B cell (primary cell): ENCODE data around the gene GABRD. TPM values are rescaled to one million over a fixed set of nuclear protein-coding genes. Genes with fewer than 3 reads are reported as not detected.

Experiments
- ATAC-seq: fragments of 200-7000 bp; cut with Tn5 transposase; one replicate; pipeline ENCODE4 v1.10.0; 2021; ENCODE audit warnings: low read depth, mild to moderate bottlenecking, moderate number of reproducible peaks, moderate library complexity
- CTCF ChIA-PET: fragments of 350-600 bp; sonication (Branson Sonifier 250); formaldehyde crosslinking; loops from one replicate; lab custom pipeline; 2021; ENCODE audit warnings: antibody characterized with exemption, inconsistent platforms; lab: Charles Lee
- POLR2A ChIA-PET: fragments of 350-600 bp; sonication (Branson Sonifier 250); formaldehyde crosslinking; loops from one replicate; lab custom pipeline; 2021; ENCODE audit warnings: antibody characterized with exemption; lab: Charles Lee
- DNase-seq: peaks from one replicate; pipeline ENCODE4 v3.0.0; 2013
- H2AFZ ChIP-seq: 2 replicates; pipeline ENCODE4 v1.6.1; 2012; ENCODE audit warnings: mild to moderate bottlenecking, low read depth, low read length; ENCODE audit not compliant: insufficient read depth, poor library complexity, severe bottlenecking
- H3K27ac ChIP-seq, 2 donors: 1 replicate in 1 of 2; 2 replicates in 1 of 2; pipeline ENCODE4 v1.5.1; 2012 to 2013; ENCODE audit warnings: low read length in 2 of 2, mild to moderate bottlenecking in 2 of 2, moderate library complexity in 1 of 2
- H3K27me3 ChIP-seq, 4 experiments: fragments of 200-600 bp in 1 of 4; sonication (generic) in 1 of 4; replicated peaks in 1 of 4; 1 replicate in 2 of 4; 2 replicates in 2 of 4; pipeline versions ENCODE4 v1.6.1 to v1.7.0; 2013 to 2016; ENCODE audit warnings: low read length in 3 of 4, mild to moderate bottlenecking in 2 of 4, mixed read lengths in 1 of 4, moderate library complexity in 1 of 4; ENCODE audit not compliant: insufficient read depth in 4 of 4, control insufficient read depth in 3 of 4; ENCODE audit errors: control extremely low read depth in 1 of 4
- H3K36me3 ChIP-seq, 2 experiments: replicated peaks in 1 of 2; 1 replicate in 1 of 2; 2 replicates in 1 of 2; pipeline versions ENCODE4 v1.6.1 to v1.7.1; 2013; ENCODE audit warnings: low read length in 1 of 2; ENCODE audit not compliant: insufficient read depth in 2 of 2, control insufficient read depth in 1 of 2; ENCODE audit errors: control extremely low read depth in 1 of 2, extremely low read depth in 1 of 2
- H3K4me1 ChIP-seq, 2 donors: fragments of 200-600 bp in 1 of 2; sonication (generic) in 1 of 2; 1 replicate in 1 of 2; 2 replicates in 1 of 2; pipeline versions ENCODE4 v1.5.1 to v1.6.1; 2013 to 2017; ENCODE audit warnings: low read length in 2 of 2; ENCODE audit not compliant: control insufficient read depth in 2 of 2, insufficient read depth in 2 of 2
- H3K4me2 ChIP-seq: replicated peaks from 2 replicates; pipeline ENCODE3; 2012; ENCODE audit warnings: mild to moderate bottlenecking, low read depth, low read length; ENCODE audit not compliant: poor library complexity, severe bottlenecking
- H3K4me3 ChIP-seq, 5 experiments: fragments of 200-600 bp in 1 of 5; sonication (generic) in 1 of 5; 1 replicate in 3 of 5; 2 replicates in 2 of 5; pipeline versions ENCODE4 v1.5.1 to v1.7.0; 2011 to 2016; ENCODE audit warnings: low read length in 4 of 5, mild to moderate bottlenecking in 4 of 5, low read depth in 2 of 5, control low read depth in 1 of 5, moderate library complexity in 1 of 5; ENCODE audit not compliant: insufficient read depth in 1 of 5; ENCODE audit errors: control extremely low read depth in 1 of 5, extremely low read depth in 1 of 5
- H3K79me2 ChIP-seq: fragments of 200-600 bp; sonication (generic); one replicate; pipeline ENCODE4 v1.6.0; 2016; ENCODE audit warnings: low read length; ENCODE audit not compliant: control insufficient read depth, insufficient read depth
- H3K9ac ChIP-seq: fragments of 200-600 bp; sonication (generic); 2 replicates; pipeline ENCODE4 v1.6.1; 2017; ENCODE audit warnings: mild to moderate bottlenecking, low read length, moderate library complexity
- H3K9me3 ChIP-seq, 3 donors: one replicate each; pipeline versions ENCODE4 v1.6.1 to v1.7.1; 2013; ENCODE audit warnings: low read length in 2 of 3; ENCODE audit not compliant: control insufficient read depth in 2 of 3, insufficient read depth in 1 of 3; ENCODE audit errors: control extremely low read depth in 1 of 3
- H4K20me1 ChIP-seq: 2 replicates; pipeline ENCODE4 v1.6.0; 2012; ENCODE audit warnings: mild to moderate bottlenecking, low read length; ENCODE audit not compliant: insufficient read depth, control insufficient read depth, poor library complexity, severe bottlenecking
- H3K27ac Mint-ChIP-seq: one replicate; pipeline ENCODE4 v1.8.0; 2021; ENCODE audit warnings: mixed read lengths
- H3K27me3 Mint-ChIP-seq: one replicate; pipeline ENCODE4 v1.8.0; 2021; ENCODE audit warnings: mixed read lengths
- H3K4me1 Mint-ChIP-seq: one replicate; pipeline ENCODE4 v1.8.0; 2021; ENCODE audit warnings: mixed read lengths
- H3K4me3 Mint-ChIP-seq: one replicate; pipeline ENCODE4 v1.8.0; 2021; ENCODE audit warnings: mixed read lengths
- H3K9me3 Mint-ChIP-seq: one replicate; pipeline ENCODE4 v1.8.0; 2022; ENCODE audit warnings: mixed read lengths; ENCODE audit not compliant: insufficient read depth
- EZH2 ChIP-seq: IDR thresholded peaks from 2 replicates; pipeline ENCODE4 v1.6.1; 2012; ENCODE audit warnings: borderline replicate concordance, low read depth, mild to moderate bottlenecking, moderate library complexity, low read length; ENCODE audit not compliant: insufficient read depth, poor library complexity, severe bottlenecking
- WGBS: methylation state at CpG from one replicate; pipeline ENCODE4 v1.1.5; 2013; ENCODE audit warnings: missing lambda C conversion rate; ENCODE audit not compliant: insufficient coverage; 5-methylcytosine and 5-hydroxymethylcytosine counted together
- intact Hi-C: fragments of 100-400 bp; cut with micrococcal nuclease; formaldehyde crosslinking; loops from one replicate; pipeline ENCODE4 v1.10.0; 2022
- polyA plus RNA-seq: library from polyadenylated mRNA; depleted of rRNA; stranded (reverse); fragments of >200 nt; gene quantifications from 2 replicates; pipeline ENCODE4 v1.2.3, GENCODE V29; 2012
- total RNA-seq, 2 donors: library from RNA; stranded (reverse); fragments of 120-200 nt in 1 of 2; gene quantifications; 1 replicate in 1 of 2; 2 replicates in 1 of 2; pipeline versions ENCODE4 v1.2.3 to v1.2.4, GENCODE V29; 2013 to 2022
- TF ChIP-seq, protein P1 (sequence below): fragments of 200-600 bp; IDR thresholded peaks from one replicate; pipeline ENCODE4 v1.8.0; 2022; ENCODE audit warnings: antibody characterized with exemption, mild to moderate bottlenecking

The GABRD gene
- total and polyA plus RNA-seq, 2 donors (not counting 1 experiment from before 2014, with no cell fraction given), result not detected

DNA sequence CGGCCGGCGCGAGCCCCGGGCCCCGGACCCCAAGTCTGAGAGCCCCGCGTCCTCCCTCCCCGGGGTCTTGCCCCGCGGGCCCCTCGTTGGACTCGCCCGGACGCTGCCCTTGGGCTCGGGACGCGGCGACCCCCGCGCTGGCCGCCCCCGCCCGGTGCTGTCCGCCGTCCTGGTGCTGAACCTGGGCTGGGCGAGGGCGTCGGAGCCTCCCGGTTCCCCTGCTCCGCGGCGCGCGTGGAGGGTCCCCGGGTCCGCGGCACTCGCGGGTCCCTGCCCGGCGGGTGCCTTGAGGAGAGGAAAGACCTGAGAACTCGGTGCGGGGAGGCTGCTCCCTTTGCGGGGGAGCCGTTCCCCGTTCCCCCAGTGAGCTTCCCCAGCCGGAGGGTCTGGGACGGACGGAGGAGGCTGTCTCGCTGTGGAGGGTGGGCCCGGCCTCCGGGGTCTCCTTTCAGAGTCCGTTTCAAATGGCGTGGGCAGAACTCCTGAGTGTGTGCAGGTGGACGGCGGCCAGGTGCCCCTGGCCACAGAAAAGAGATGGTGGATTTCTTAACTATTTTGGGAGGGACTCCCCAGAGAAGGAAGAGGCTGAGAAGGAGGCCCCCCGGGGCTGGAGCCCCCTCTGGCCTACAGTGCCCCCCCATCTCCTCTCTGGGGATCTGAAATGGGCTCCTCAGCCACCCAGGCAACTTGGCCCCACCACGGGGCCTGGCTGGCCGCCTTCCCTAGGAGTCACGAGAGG is 595 bp downstream of the GABRD start:
- POLR2A ChIA-PET, result no interaction called here
- no peaks in the 10 kb centered on the region for H4K20me1 ChIP-seq
- CTCF ChIA-PET, result no interaction called here
- no peak overlapping the region for H2AFZ ChIP-seq
- no peaks in the 10 kb centered on the region for H3K9me3 Mint-ChIP-seq
- H3K27ac Mint-ChIP-seq, result no peak overlapping the region
- peaks cover 67% of the 10 kb centered on the region for H3K27me3 Mint-ChIP-seq
- H3K4me1 ChIP-seq, result peaks cover 7 to 16% of the 10 kb centered on the region in 2 donors
- H3K79me2 ChIP-seq, result no peaks in the 10 kb centered on the region
- no peak overlapping the region for H3K27ac ChIP-seq
- H3K4me3 Mint-ChIP-seq, result peak overlapping the region; percentile 34
- peaks cover 0 to 4% (median 0%) of the 10 kb centered on the region in 3 donors for H3K9me3 ChIP-seq
- intact Hi-C loops, result no loop called here
- ATAC-seq (peak; percentile 17), DNase-seq (no peak)
- H3K4me1 Mint-ChIP-seq, result peaks cover 7% of the 10 kb centered on the region
- H3K4me2 ChIP-seq, result peak overlapping the region; percentile 59
- no peaks in the 10 kb centered on the region for H3K36me3 ChIP-seq
- no peak for TF ChIP-seq EZH2
- TF ChIP-seq, protein P1, sequence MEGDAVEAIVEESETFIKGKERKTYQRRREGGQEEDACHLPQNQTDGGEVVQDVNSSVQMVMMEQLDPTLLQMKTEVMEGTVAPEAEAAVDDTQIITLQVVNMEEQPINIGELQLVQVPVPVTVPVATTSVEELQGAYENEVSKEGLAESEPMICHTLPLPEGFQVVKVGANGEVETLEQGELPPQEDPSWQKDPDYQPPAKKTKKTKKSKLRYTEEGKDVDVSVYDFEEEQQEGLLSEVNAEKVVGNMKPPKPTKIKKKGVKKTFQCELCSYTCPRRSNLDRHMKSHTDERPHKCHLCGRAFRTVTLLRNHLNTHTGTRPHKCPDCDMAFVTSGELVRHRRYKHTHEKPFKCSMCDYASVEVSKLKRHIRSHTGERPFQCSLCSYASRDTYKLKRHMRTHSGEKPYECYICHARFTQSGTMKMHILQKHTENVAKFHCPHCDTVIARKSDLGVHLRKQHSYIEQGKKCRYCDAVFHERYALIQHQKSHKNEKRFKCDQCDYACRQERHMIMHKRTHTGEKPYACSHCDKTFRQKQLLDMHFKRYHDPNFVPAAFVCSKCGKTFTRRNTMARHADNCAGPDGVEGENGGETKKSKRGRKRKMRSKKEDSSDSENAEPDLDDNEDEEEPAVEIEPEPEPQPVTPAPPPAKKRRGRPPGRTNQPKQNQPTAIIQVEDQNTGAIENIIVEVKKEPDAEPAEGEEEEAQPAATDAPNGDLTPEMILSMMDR, result no peak
- peaks cover 0 to 64% (median 12%) of the 10 kb centered on the region in 4 experiments for H3K27me3 ChIP-seq
- H3K4me3 ChIP-seq, result no peak overlapping the region
- WGBS, result 15% methylated on average over 56 of the region's 61 CpGs
- H3K9ac ChIP-seq, result no peak overlapping the region

DNA sequence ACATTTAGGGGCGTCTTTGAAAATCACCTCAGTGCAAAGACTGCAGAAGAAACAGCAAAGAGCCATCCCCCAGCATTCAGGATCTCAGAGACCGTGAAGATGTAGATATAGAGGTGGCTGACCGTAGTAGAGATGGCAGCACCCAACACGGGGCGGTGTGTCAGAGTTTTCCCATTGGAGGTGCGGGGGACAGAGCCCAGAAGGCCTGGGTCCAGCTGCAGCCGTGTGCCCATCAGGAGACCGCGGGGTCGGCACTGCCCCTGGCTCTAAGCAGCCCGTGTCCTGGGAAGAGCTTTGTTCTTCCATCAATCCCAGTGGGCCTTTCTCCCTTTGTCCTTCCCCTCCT is 1.1 kb downstream of the GABRD start:
- peak overlapping the region; percentile 34 for H3K4me3 Mint-ChIP-seq

More for the DNA sequence above, 1.1 kb downstream of the GABRD start:
- WGBS, result 80% methylated on average over 7 of the region's 11 CpGs
- Histone ChIP-seq H4K20me1 (no peaks in the 10 kb centered on the region), H3K79me2 (no peaks in the 10 kb centered on the region), H3K27ac (no peak overlapping the region), H3K36me3 (no peaks in the 10 kb centered on the region), H3K4me3 (no peak overlapping the region), H2AFZ (no peak overlapping the region), H3K9me3 (peaks cover 0 to 4% (median 0%) of the 10 kb centered on the region in 3 donors), H3K27me3 (peaks cover 0 to 66% (median 12%) of the 10 kb centered on the region in 4 experiments), H3K4me1 (peaks cover 10 to 17% of the 10 kb centered on the region in 2 donors), H3K9ac (no peak overlapping the region), H3K4me2 (peak overlapping the region; percentile 59)
- no peak for TF ChIP-seq EZH2
- TF ChIP-seq, protein P1, result no peak
- peaks cover 7% of the 10 kb centered on the region for H3K4me1 Mint-ChIP-seq
- ATAC-seq (no peak), DNase-seq (no peak)
- H3K27ac Mint-ChIP-seq, result no peak overlapping the region
- H3K27me3 Mint-ChIP-seq, result peaks cover 63% of the 10 kb centered on the region
- H3K9me3 Mint-ChIP-seq, result no peaks in the 10 kb centered on the region
- intact Hi-C loops, result no loop called here
- ChIA-PET CTCF (no interaction called here), POLR2A (no interaction called here)
